SK-N-SH (cell line): ENCODE data around the gene PDIK1L. TPM values are rescaled to one million over a fixed set of nuclear protein-coding genes. Genes with fewer than 3 reads are reported as not detected.

ENCODE experiments used
- CTCF ChIA-PET: fragments of 300-600, 350-600 bp; formaldehyde crosslinking; extraction: SDS; loops from one replicate; lab custom pipeline; 2021; lab: Yijun Ruan, JAX
- POLR2A ChIA-PET: fragments of 350-600 bp; sonication (Branson Sonifier 250); formaldehyde crosslinking; extraction: SDS; loops from one replicate; lab custom pipeline; 2020; ENCODE audit warnings: antibody characterized with exemption, inconsistent platforms; lab: Yijun Ruan, JAX
- DNase-seq: peaks from one replicate; pipeline ENCODE4 v3.0.0; 2012
- H2AFZ ChIP-seq: fragments of 200-600 bp; sonication (generic); 2 replicates; pipeline ENCODE4 v1.8.1; 2016; ENCODE audit warnings: antibody characterized with exemption, mild to moderate bottlenecking, low read depth
- H3F3A ChIP-seq: fragments of 200-600 bp; sonication (generic); replicated peaks from 2 replicates; pipeline ENCODE3; 2016; ENCODE audit warnings: antibody characterized with exemption, mild to moderate bottlenecking; ENCODE audit not compliant: insufficient read depth
- H3K27ac ChIP-seq, 2 experiments: fragments of 200-500 bp in 1 of 2; fragments of 200-600 bp in 1 of 2; sonication (Bioruptor generic) in 1 of 2; sonication (generic), shearing (Covaris generic) in 1 of 2; 2 replicates each; pipeline versions ENCODE4 v1.5.1 to v1.6.1; 2014 to 2016; ENCODE audit warnings: low read depth in 2 of 2, inconsistent platforms in 1 of 2, low read length in 1 of 2, mild to moderate bottlenecking in 1 of 2, mixed read lengths in 1 of 2
- H3K27me3 ChIP-seq: fragments of 200-600 bp; sonication (generic), shearing (Covaris generic); 2 replicates; pipeline ENCODE4 v1.6.1; 2016; ENCODE audit warnings: mixed run types; ENCODE audit not compliant: insufficient read depth
- H3K36me3 ChIP-seq, 2 experiments: fragments of 200-500 bp in 1 of 2; fragments of 200-600 bp in 1 of 2; sonication (Bioruptor generic) in 1 of 2; sonication (generic) in 1 of 2; replicated peaks in 1 of 2; 2 replicates each; pipeline versions ENCODE3 to v1.5.1; 2014 to 2016; ENCODE audit warnings: low read length in 1 of 2, mild to moderate bottlenecking in 1 of 2; ENCODE audit not compliant: insufficient read depth in 2 of 2, control insufficient read depth in 1 of 2
- H3K4me1 ChIP-seq, 2 experiments: fragments of 200-500 bp in 1 of 2; fragments of 200-600 bp in 1 of 2; sonication (Bioruptor generic) in 1 of 2; sonication (generic), shearing (Covaris generic) in 1 of 2; 2 replicates each; pipeline versions ENCODE4 v1.5.1 to v1.6.1; 2014 to 2016; ENCODE audit warnings: low read depth in 1 of 2, low read length in 1 of 2, mixed run types in 1 of 2; ENCODE audit not compliant: insufficient read depth in 2 of 2, control insufficient read depth in 1 of 2
- H3K4me2 ChIP-seq: fragments of 200-600 bp; sonication (generic), shearing (Covaris generic); 2 replicates; pipeline ENCODE4 v1.6.1; 2017; ENCODE audit warnings: mixed run types
- H3K4me3 ChIP-seq, 2 experiments: fragments of 200-500 bp in 1 of 2; fragments of 200-600 bp in 1 of 2; sonication (Bioruptor generic) in 1 of 2; sonication (generic), shearing (Covaris generic) in 1 of 2; 2 replicates each; pipeline versions ENCODE4 v1.5.1 to v1.8.1; 2014 to 2016; ENCODE audit warnings: low read depth in 2 of 2, inconsistent platforms in 1 of 2, low read length in 1 of 2, mild to moderate bottlenecking in 1 of 2, mixed read lengths in 1 of 2, moderate library complexity in 1 of 2
- H3K79me2 ChIP-seq: fragments of 200-600 bp; sonication (generic); 2 replicates; pipeline ENCODE4 v1.8.1; 2017; ENCODE audit warnings: mild to moderate bottlenecking; ENCODE audit not compliant: insufficient read depth
- H3K9ac ChIP-seq: fragments of 200-600 bp; sonication (generic); 2 replicates; pipeline ENCODE4 v1.6.1; 2017; ENCODE audit warnings: mixed run types
- H3K9me2 ChIP-seq: fragments of 200-600 bp; sonication (generic); 2 replicates; pipeline ENCODE4 v1.6.1; 2017; ENCODE audit warnings: mixed run types
- H3K9me3 ChIP-seq: fragments of 200-600 bp; sonication (generic); 2 replicates; pipeline ENCODE4 v1.6.1; 2017; ENCODE audit warnings: mixed run types, mild to moderate bottlenecking, moderate library complexity
- H4K20me1 ChIP-seq: fragments of 200-600 bp; sonication (generic); 2 replicates; pipeline ENCODE4 v1.6.1; 2017; ENCODE audit warnings: mild to moderate bottlenecking, mixed run types; ENCODE audit not compliant: insufficient read depth
- ELF1 ChIP-seq: IDR thresholded peaks from 2 replicates; pipeline ENCODE4 v1.4.0; 2012
- FOSL2 ChIP-seq: IDR thresholded peaks from 2 replicates; pipeline ENCODE4 v1.4.0; 2012; ENCODE audit warnings: low read depth, mild to moderate bottlenecking, moderate library complexity, borderline replicate concordance
- GABPA ChIP-seq: IDR thresholded peaks from 2 replicates; pipeline ENCODE4 v1.4.0; 2012; ENCODE audit warnings: low read depth, mild to moderate bottlenecking
- IRF3 ChIP-seq: fragments of 150-350 bp; IDR thresholded peaks from 2 replicates; pipeline ENCODE4 v1.6.1; 2016; ENCODE audit warnings: mild to moderate bottlenecking, low read depth, low read length
- MEF2A ChIP-seq: IDR thresholded peaks from 2 replicates; pipeline ENCODE4 v1.4.0; 2012; ENCODE audit warnings: low read depth, borderline replicate concordance
- MXI1 ChIP-seq: IDR thresholded peaks from 2 replicates; pipeline ENCODE4 v1.6.1; 2012; ENCODE audit warnings: mild to moderate bottlenecking, low read depth, low read length, improper control_type of control experiment
- NFIC ChIP-seq: IDR thresholded peaks from 2 replicates; pipeline ENCODE4 v1.4.0; 2012; ENCODE audit warnings: borderline replicate concordance
- POLR2AphosphoS5 ChIP-seq: IDR thresholded peaks from 2 replicates; pipeline ENCODE4 v1.6.1; 2012; ENCODE audit warnings: low read depth, low read length
- RAD21 ChIP-seq: IDR thresholded peaks from 2 replicates; pipeline ENCODE4 v1.6.1; 2012; ENCODE audit warnings: mild to moderate bottlenecking, low read length
- RFX5 ChIP-seq: IDR thresholded peaks from 2 replicates; pipeline ENCODE4 v1.6.1; 2012; ENCODE audit warnings: mild to moderate bottlenecking, improper control_type of control experiment, low read length
- SIN3A ChIP-seq: IDR thresholded peaks from 2 replicates; pipeline ENCODE4 v1.6.1; 2012; ENCODE audit warnings: low read depth, mild to moderate bottlenecking, low read length, moderate library complexity, borderline replicate concordance
- SMC3 ChIP-seq: IDR thresholded peaks from 2 replicates; pipeline ENCODE4 v1.6.1; 2012; ENCODE audit warnings: low read depth, low read length, improper control_type of control experiment
- TCF12 ChIP-seq: IDR thresholded peaks from 2 replicates; pipeline ENCODE4 v1.4.0; 2012
- YY1 ChIP-seq: IDR thresholded peaks from 2 replicates; pipeline ENCODE4 v1.4.0; 2012; ENCODE audit warnings: low read depth, mild to moderate bottlenecking
- WGBS: methylation state at CpG from one replicate; pipeline ENCODE4 v1.1.6; 2017; ENCODE audit warnings: low lambda C conversion rate; 5-methylcytosine and 5-hydroxymethylcytosine counted together
- polyA plus RNA-seq, 3 experiments: library from polyadenylated mRNA; depleted of rRNA; stranded (reverse); fragments of >200 nt; gene quantifications; 2 replicates each; pipeline ENCODE4 v1.2.3, GENCODE V29; 2012
- TF ChIP-seq, protein P1 (sequence below): fragments of 150-350 bp; IDR thresholded peaks from 2 replicates; pipeline ENCODE4 v1.6.1; 2017; ENCODE audit warnings: antibody characterized with exemption, low read length, low read depth, borderline replicate concordance
- TF ChIP-seq, protein P2 (sequence below): IDR thresholded peaks from 2 replicates; pipeline ENCODE4 v1.4.0; 2012; ENCODE audit warnings: low read depth, borderline replicate concordance
- TF ChIP-seq, protein P3 (sequence below): IDR thresholded peaks from 2 replicates; pipeline ENCODE4; 2012

Gene PDIK1L
- polyA plus RNA-seq, 1 of the 3 experiments (the other 2 are of a cell fraction), result 1.2 TPM

GRCh38 chr1:26078286-26079177 is 33.1 kb upstream of the PDIK1L start:
- Histone ChIP-seq H3K27me3 (peaks cover 5% of the 10 kb centered on the region), H3K9ac (no peak overlapping the region), H3K36me3 (no peaks in the 10 kb centered on the region), H3K27ac (no peak overlapping the region), H3K9me2 (no peaks in the 10 kb centered on the region), H3K4me1 (no peaks in the 10 kb centered on the region), H2AFZ (no peak overlapping the region), H3F3A (no peaks in the 10 kb centered on the region), H3K4me3 (no peak overlapping the region), H3K4me2 (no peak overlapping the region), H3K79me2 (no peaks in the 10 kb centered on the region), H4K20me1 (no peaks in the 10 kb centered on the region), H3K9me3 (no peaks in the 10 kb centered on the region)
- DNase-seq, result no peak
- no peak for TF ChIP-seq POLR2AphosphoS5
- TF ChIP-seq RAD21, result no peak
- no peak for TF ChIP-seq MEF2A
- no peak for TF ChIP-seq TCF12
- no peak for TF ChIP-seq ELF1
- no peak for TF ChIP-seq RFX5
- TF ChIP-seq FOSL2, result no peak
- TF ChIP-seq, protein P1, sequence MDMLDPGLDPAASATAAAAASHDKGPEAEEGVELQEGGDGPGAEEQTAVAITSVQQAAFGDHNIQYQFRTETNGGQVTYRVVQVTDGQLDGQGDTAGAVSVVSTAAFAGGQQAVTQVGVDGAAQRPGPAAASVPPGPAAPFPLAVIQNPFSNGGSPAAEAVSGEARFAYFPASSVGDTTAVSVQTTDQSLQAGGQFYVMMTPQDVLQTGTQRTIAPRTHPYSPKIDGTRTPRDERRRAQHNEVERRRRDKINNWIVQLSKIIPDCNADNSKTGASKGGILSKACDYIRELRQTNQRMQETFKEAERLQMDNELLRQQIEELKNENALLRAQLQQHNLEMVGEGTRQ, result no peak
- TF ChIP-seq MXI1, result no peak
- no peak for TF ChIP-seq NFIC
- TF ChIP-seq, protein P2, sequence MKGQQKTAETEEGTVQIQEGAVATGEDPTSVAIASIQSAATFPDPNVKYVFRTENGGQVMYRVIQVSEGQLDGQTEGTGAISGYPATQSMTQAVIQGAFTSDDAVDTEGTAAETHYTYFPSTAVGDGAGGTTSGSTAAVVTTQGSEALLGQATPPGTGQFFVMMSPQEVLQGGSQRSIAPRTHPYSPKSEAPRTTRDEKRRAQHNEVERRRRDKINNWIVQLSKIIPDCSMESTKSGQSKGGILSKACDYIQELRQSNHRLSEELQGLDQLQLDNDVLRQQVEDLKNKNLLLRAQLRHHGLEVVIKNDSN, result no peak
- no peak for TF ChIP-seq YY1
- no peak for TF ChIP-seq SIN3A
- no peak for TF ChIP-seq IRF3
- TF ChIP-seq SMC3, result no peak
- TF ChIP-seq, protein P3, sequence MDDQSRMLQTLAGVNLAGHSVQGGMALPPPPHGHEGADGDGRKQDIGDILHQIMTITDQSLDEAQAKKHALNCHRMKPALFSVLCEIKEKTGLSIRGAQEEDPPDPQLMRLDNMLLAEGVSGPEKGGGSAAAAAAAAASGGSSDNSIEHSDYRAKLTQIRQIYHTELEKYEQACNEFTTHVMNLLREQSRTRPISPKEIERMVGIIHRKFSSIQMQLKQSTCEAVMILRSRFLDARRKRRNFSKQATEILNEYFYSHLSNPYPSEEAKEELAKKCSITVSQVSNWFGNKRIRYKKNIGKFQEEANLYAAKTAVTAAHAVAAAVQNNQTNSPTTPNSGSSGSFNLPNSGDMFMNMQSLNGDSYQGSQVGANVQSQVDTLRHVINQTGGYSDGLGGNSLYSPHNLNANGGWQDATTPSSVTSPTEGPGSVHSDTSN, result no peak
- TF ChIP-seq GABPA, result no peak
- POLR2A ChIA-PET, result interaction anchor here (0.7 kb wide), 1 partner anchor 9 kb away, joined by 3 read pairs; no protein-coding TSS in a partner anchor
- CTCF ChIA-PET, result interaction anchor here (0.6 to 1.3 kb wide), 5 partner anchors 20 to 243 kb away, joined by 3 read pairs; no protein-coding TSS in a partner anchor
- 87% methylated on average over 8 of the region's 8 CpGs for WGBS
